ENCODE results near the gene MED31. TPM values are rescaled to one million over a fixed set of nuclear protein-coding genes. Genes with fewer than 3 reads are reported as not detected.

The MED31 gene
- total and polyA plus RNA-seq, 2 of the 4 experiments (the other 2 are of a cell fraction) = 5.6 to 11.6 TPM

DNA sequence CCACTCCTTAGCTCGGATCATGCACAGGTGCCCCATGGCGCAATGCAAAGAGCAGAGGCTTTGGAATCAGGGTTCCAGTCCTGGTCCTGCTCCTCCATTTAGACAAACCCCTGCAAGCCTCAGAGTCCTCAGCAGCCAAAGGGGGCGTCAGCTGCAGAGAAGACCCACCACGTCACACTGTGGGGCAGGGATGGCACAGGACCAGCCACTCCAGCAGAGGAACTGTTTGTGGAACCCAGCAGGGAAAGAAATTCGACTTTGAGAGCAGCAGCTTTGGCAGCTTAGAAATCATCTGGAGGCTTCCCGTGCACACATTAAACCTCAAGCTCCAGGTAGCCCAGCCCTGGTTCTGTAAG lies 25.4 kb upstream of the MED31 start:
- H4K20me1 ChIP-seq (ENCODE audit: insufficient read depth, low read length) = no peaks in the 10 kb centered on the region
- peaks cover 26% of the 10 kb centered on the region for H3K27me3 ChIP-seq (ENCODE audit: control insufficient read depth, insufficient read depth, low read length)
- intact Hi-C loops (cut with micrococcal nuclease) = no loop called here
- H3K27ac ChIP-seq (ENCODE audit: insufficient read depth, low read length) = no peak overlapping the region
- H3K4me2 ChIP-seq (ENCODE audit: low read depth, low read length) = no peak overlapping the region
- H3K36me3 ChIP-seq (ENCODE audit: control insufficient read depth, insufficient read depth, low read length) = no peaks in the 10 kb centered on the region
- H3K9ac ChIP-seq (ENCODE audit: low read depth, low read length) = no peak overlapping the region
- H3K4me3 ChIP-seq (ENCODE audit: insufficient read depth, low read depth, low read length) = no peak overlapping the region
- in situ Hi-C loops (cut with MboI; ENCODE audit: low sequenced_read_pairs) = no loop called here
- TF ChIP-seq SMC3 (IDR thresholded peaks at IDR 0.05; ENCODE audit: low read depth, low read length) (no peak), RFX5 (IDR thresholded peaks at IDR 0.05; ENCODE audit: low read depth, low read length) (no peak)
- BruUV-seq (replicated peaks) = no TSS peak
- no peak overlapping the region for H3K18ac ChIP-seq (ENCODE audit: low read depth, low read length)
- 31% methylated on average over 3 of the region's 6 CpGs; no CpG with 5 or more reads in 1 of the 2 experiments for WGBS, 2 experiments (ENCODE audit: extremely low coverage in 2 of 2, insufficient read length in 1 of 2)
- ATAC-seq (ENCODE audit: low read depth) (no peak), DNase-seq (no peak)
- no peak overlapping the region for H3K4ac ChIP-seq (ENCODE audit: low read depth, low read length)
- no peak overlapping the region for H3K23ac ChIP-seq (ENCODE audit: low read depth, low read length)
- no peaks in the 10 kb centered on the region for H3K9me3 ChIP-seq (ENCODE audit: control insufficient read depth, insufficient read depth, low read length)
- H2AK9ac ChIP-seq (replicated peaks; ENCODE audit: low read depth, low read length, poor library complexity) = no peak overlapping the region
- H2AK5ac ChIP-seq (ENCODE audit: low read depth, low read length) = no peak overlapping the region
- H2BK20ac ChIP-seq (ENCODE audit: low read depth, low read length) = no peak overlapping the region
- no peaks in the 10 kb centered on the region for H3K79me1 ChIP-seq (ENCODE audit: low read depth in 1 of 2, low read length in 2 of 2)
- peak overlapping the region; percentile 21 for H2AFZ ChIP-seq (replicated peaks; ENCODE audit: low read length, poor library complexity)
- H3K4me1 ChIP-seq (ENCODE audit: control insufficient read depth, insufficient read depth, low read length) = no peaks in the 10 kb centered on the region
- H2BK5ac ChIP-seq (ENCODE audit: low read depth, low read length, poor library complexity, severe bottlenecking) = no peak overlapping the region
- H2BK120ac ChIP-seq (ENCODE audit: low read depth, low read length) = no peak overlapping the region
- H2BK15ac ChIP-seq (ENCODE audit: low read depth, low read length) = no peak overlapping the region
- POLR2A ChIA-PET (ENCODE audit: unreplicated experiment) = no interaction called here
- no peak overlapping the region for H4K91ac ChIP-seq (ENCODE audit: insufficient read depth, low read depth, low read length)
- no peak overlapping the region for H3K56ac ChIP-seq (ENCODE audit: extremely low read depth, insufficient read depth, low read length)
- dilution Hi-C loops (cut with HindIII; ENCODE audit: low sequenced_read_pairs, unreplicated experiment) = no loop called here
- H3K9me1 ChIP-seq (ENCODE audit: insufficient read depth, low read length) = no peaks in the 10 kb centered on the region
- CTCF ChIA-PET = no interaction called here
- no peak overlapping the region for H4K5ac ChIP-seq (ENCODE audit: low read depth, low read length)
- H4K8ac ChIP-seq (ENCODE audit: low read depth in 2 of 2, low read length in 2 of 2) = no peak overlapping the region
- H3K14ac ChIP-seq (replicated peaks; ENCODE audit: low read depth, low read length) = no peak overlapping the region
